Endodermal cell (in vitro differentiated cells): ENCODE results near the gene BAIAP2L2. TPM values are rescaled to one million over a fixed set of nuclear protein-coding genes. Genes with fewer than 3 reads are reported as not detected.

Experiments
- DNase-seq: peaks from one replicate; pipeline ENCODE4 v3.0.0-alpha.2; 2017
- H3K27ac ChIP-seq: 2 replicates; pipeline ENCODE4 v1.5.1; 2013; ENCODE audit warnings: mild to moderate bottlenecking, low read depth, low read length, moderate library complexity
- H3K27me3 ChIP-seq: 2 replicates; pipeline ENCODE4 v1.6.1; 2013; ENCODE audit warnings: mild to moderate bottlenecking, low read length, moderate library complexity; ENCODE audit not compliant: insufficient read depth, control insufficient read depth, poor library complexity, severe bottlenecking
- H3K36me3 ChIP-seq: 2 replicates; pipeline ENCODE4 v1.7.0; 2013; ENCODE audit warnings: mild to moderate bottlenecking, low read length, moderate library complexity; ENCODE audit not compliant: control insufficient read depth, insufficient read depth
- H3K4me1 ChIP-seq: one replicate; pipeline ENCODE4 v1.7.0; 2013; ENCODE audit warnings: low read length; ENCODE audit not compliant: control insufficient read depth, insufficient read depth
- H3K4me3 ChIP-seq: 2 replicates; pipeline ENCODE4 v1.5.1; 2013; ENCODE audit warnings: mild to moderate bottlenecking, low read length, moderate library complexity
- H3K9ac ChIP-seq: 2 replicates; pipeline ENCODE4 v1.6.1; 2013; ENCODE audit warnings: mild to moderate bottlenecking, low read length, moderate library complexity; ENCODE audit not compliant: poor library complexity, severe bottlenecking; ENCODE audit errors: extremely low read depth
- H3K9me3 ChIP-seq: 2 replicates; pipeline ENCODE4 v1.6.1; 2013; ENCODE audit warnings: mild to moderate bottlenecking, low read length, moderate library complexity; ENCODE audit not compliant: control insufficient read depth
- H3K27ac Mint-ChIP-seq: 2 replicates; pipeline ENCODE4 v1.8.0; 2020; ENCODE audit warnings: mixed read lengths
- H3K27me3 Mint-ChIP-seq: 2 replicates; pipeline ENCODE4 v1.8.0; 2021; ENCODE audit warnings: mild to moderate bottlenecking, mixed read lengths; ENCODE audit not compliant: insufficient read depth
- H3K36me3 Mint-ChIP-seq: 2 replicates; pipeline ENCODE4 v1.8.0; 2020; ENCODE audit warnings: low read depth, mixed read lengths
- H3K4me1 Mint-ChIP-seq: 2 replicates; pipeline ENCODE4 v1.8.0; 2020; ENCODE audit warnings: mixed read lengths
- H3K4me3 Mint-ChIP-seq: 2 replicates; pipeline ENCODE4 v1.8.0; 2020; ENCODE audit warnings: mild to moderate bottlenecking, moderate library complexity, mixed read lengths
- H3K9me3 Mint-ChIP-seq: 2 replicates; pipeline ENCODE4 v1.8.0; 2020; ENCODE audit warnings: mild to moderate bottlenecking, mixed read lengths
- WGBS, 2 experiments: methylation state at CpG; one replicate each; pipeline versions ENCODE4 v1.1.5 to v1.1.7; 2013; ENCODE audit warnings: missing lambda C conversion rate in 2 of 2, mixed read lengths in 1 of 2; ENCODE audit not compliant: insufficient coverage in 1 of 2, insufficient read length in 1 of 2; 5-methylcytosine and 5-hydroxymethylcytosine counted together
- total RNA-seq, 2 donors: library from RNA; stranded (reverse); fragmentation: NEBNext Ultra II Directional in 1 of 2; extraction: Animal tissue kit (Norgen Biotek cat#: 25700) in 1 of 2; gene quantifications; 2 replicates in 1 of 2; 3 replicates in 1 of 2; pipeline ENCODE4 v1.2.1, GENCODE V29; 2021
- TF ChIP-seq, protein P1 (sequence below): fragments of 200-600 bp; sonication (generic); conservative IDR thresholded peaks from 2 replicates; pipeline ENCODE4 v1.5.0; 2021; ENCODE audit warnings: antibody characterized with exemption, mild to moderate bottlenecking

Gene BAIAP2L2
- total RNA-seq, 2 donors from 2014 or later = 1.4 to 3.7 TPM

DNA sequence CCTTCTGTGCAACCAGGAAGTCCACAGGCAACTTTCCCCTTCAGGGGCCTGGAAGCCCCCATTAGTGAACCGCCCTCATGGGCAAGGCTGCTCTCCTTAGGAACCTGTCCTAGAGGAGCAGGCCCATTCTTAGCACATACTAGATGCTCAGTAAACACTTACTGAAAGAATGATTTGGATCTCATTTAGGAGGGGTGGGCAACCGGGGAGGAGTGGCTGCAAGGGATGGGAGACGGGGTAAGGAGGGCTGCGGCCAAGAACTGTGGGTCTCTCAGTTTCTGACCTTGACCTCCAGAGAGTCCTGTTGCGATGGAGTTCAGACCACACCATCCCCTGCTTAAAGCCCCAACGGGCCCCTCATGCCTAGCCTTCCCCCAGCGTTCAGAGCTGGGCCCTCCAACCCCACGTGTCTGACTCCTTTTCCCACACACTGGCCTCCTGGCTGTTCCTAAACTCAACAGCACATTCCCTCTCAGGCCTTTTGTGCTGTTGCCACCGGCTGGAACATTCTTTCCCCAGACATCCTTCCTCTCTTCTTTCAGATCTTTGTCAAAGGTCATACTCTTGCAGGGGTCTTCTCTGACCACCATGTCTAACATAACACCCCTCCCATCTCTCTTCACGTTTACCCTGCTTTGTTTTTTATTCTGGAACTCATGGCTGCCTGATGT, 74.0 kb downstream of the BAIAP2L2 start:
- Histone ChIP-seq H3K27me3 (no peaks in the 10 kb centered on the region), H3K36me3 (no peaks in the 10 kb centered on the region), H3K4me3 (no peak overlapping the region), H3K9ac (no peak overlapping the region), H3K4me1 (no peaks in the 10 kb centered on the region), H3K27ac (no peak overlapping the region), H3K9me3 (no peaks in the 10 kb centered on the region)
- Mint-ChIP-seq H3K4me1 (peaks cover 13% of the 10 kb centered on the region), H3K4me3 (no peak overlapping the region), H3K9me3 (peaks cover 3% of the 10 kb centered on the region), H3K27me3 (no peaks in the 10 kb centered on the region), H3K27ac (no peak overlapping the region), H3K36me3 (no peaks in the 10 kb centered on the region)
- TF ChIP-seq, protein P1, sequence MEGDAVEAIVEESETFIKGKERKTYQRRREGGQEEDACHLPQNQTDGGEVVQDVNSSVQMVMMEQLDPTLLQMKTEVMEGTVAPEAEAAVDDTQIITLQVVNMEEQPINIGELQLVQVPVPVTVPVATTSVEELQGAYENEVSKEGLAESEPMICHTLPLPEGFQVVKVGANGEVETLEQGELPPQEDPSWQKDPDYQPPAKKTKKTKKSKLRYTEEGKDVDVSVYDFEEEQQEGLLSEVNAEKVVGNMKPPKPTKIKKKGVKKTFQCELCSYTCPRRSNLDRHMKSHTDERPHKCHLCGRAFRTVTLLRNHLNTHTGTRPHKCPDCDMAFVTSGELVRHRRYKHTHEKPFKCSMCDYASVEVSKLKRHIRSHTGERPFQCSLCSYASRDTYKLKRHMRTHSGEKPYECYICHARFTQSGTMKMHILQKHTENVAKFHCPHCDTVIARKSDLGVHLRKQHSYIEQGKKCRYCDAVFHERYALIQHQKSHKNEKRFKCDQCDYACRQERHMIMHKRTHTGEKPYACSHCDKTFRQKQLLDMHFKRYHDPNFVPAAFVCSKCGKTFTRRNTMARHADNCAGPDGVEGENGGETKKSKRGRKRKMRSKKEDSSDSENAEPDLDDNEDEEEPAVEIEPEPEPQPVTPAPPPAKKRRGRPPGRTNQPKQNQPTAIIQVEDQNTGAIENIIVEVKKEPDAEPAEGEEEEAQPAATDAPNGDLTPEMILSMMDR = no peak
- no peak for DNase-seq
- WGBS, 2 experiments = 80 to 89% methylated on average over 9 to 10 of the region's 10 CpGs

DNA sequence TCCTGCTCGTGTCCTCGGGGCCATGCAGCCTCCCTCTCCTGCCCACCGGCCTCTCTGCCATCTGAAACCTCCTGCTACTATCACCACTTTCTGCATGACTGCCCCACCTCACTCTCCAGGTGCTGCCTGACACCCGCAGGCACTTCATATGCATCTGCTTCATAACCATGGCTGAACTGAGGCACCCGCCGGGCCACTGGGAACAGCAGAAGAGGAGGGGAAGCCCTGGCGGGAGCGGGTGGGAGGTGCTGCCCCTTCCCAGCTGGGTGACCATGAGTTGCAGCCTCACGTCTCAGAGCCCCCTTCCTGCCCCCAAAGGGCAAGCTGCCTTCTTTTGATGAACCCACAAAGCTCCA, 75.0 kb downstream of the BAIAP2L2 start:
- no peak overlapping the region for H3K4me3 ChIP-seq
- TF ChIP-seq, protein P1 = no peak
- Mint-ChIP-seq H3K36me3 (no peaks in the 10 kb centered on the region), H3K27ac (no peak overlapping the region), H3K4me1 (peaks cover 21% of the 10 kb centered on the region), H3K4me3 (no peak overlapping the region), H3K9me3 (peaks cover 3% of the 10 kb centered on the region), H3K27me3 (no peaks in the 10 kb centered on the region)
- no peaks in the 10 kb centered on the region for H3K36me3 ChIP-seq
- no peak for DNase-seq
- no peaks in the 10 kb centered on the region for H3K4me1 ChIP-seq
- H3K27me3 ChIP-seq = no peaks in the 10 kb centered on the region
- WGBS, 2 experiments = 86 to 87% methylated on average over 8 to 9 of the region's 9 CpGs
- no peak overlapping the region for H3K9ac ChIP-seq
- H3K9me3 ChIP-seq = no peaks in the 10 kb centered on the region
- no peak overlapping the region for H3K27ac ChIP-seq

Other genes with a start within 250 kb of the BAIAP2L2 start
- gene MICALL1, start 204.4 kb downstream of the BAIAP2L2 start, total RNA-seq = 10 to 100 TPM; 33.5 to 36.6 TPM
- gene C22orf23, start 157.1 kb downstream of the BAIAP2L2 start, total RNA-seq = under 1 TPM; 0.29 to 0.44 TPM
- 100 to 1,000 TPM in 1 of 2 donors, 10 to 100 TPM in 1; 98.0 to 105 TPM for gene POLR2F, start 157.0 kb downstream of the BAIAP2L2 start, total RNA-seq
- 10 to 100 TPM; 11.2 to 13.4 TPM for gene SOX10, start 126.1 kb downstream of the BAIAP2L2 start, total RNA-seq
- gene PICK1, start 53.3 kb downstream of the BAIAP2L2 start, total RNA-seq = 10 to 100 TPM; 42.7 to 54.1 TPM
- gene SLC16A8, start 26.5 kb downstream of the BAIAP2L2 start, total RNA-seq = 1 to 10 TPM in 1 of 2 donors, under 1 TPM in 1; 0.57 to 1.1 TPM
- 10 to 100 TPM; 60.6 to 60.7 TPM for gene PLA2G6, start 71.1 kb upstream of the BAIAP2L2 start, total RNA-seq
- gene MAFF, start 91.3 kb upstream of the BAIAP2L2 start, total RNA-seq = 1 to 10 TPM; 4.7 to 5.5 TPM
- 10 to 100 TPM; 55.4 to 57.6 TPM for gene TMEM184B, start 162.3 kb upstream of the BAIAP2L2 start, total RNA-seq
- 100 to 1,000 TPM; 224 to 229 TPM for gene CSNK1E, start 206.7 kb upstream of the BAIAP2L2 start, total RNA-seq